Stimulated activated CD8-positive, alpha-beta memory T cell treated with anti-CD3 and anti-CD28 coated beads, Interleukin-15, amount 100 ng/mL, for 1 hour (primary cell): ENCODE data around the gene UBR7.

Experiments
- DNase-seq: peaks from one replicate; pipeline ENCODE4 v3.0.0-alpha.2; 2020; ENCODE audit warnings: low read depth

UBR7 gene

GRCh38 chr14:93249128-93249831 lies 42.2 kb downstream of the UBR7 start:
- no peak for DNase-seq

GRCh38 chr14:93262446-93262845 lies 55.4 kb downstream of the UBR7 start:
- DNase-seq: no peak

DNA sequence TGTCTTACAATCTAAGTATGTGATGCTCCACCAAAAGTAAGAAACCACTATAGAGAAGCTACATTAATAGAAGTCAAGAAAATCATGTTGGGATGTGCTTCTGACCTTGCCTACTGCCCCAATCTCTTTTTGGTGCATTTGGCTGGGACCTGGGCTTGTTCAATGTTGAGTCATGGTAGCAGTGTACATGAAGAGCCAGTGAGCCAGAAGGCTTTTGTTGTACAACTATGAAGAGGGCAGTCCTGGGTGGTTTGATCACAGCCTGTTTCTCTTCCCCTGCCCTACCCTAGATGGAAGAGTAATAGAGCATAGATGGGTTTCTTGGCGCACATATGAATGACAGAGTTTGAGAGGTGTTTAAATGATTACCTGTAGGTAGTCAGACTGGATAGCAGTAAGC lies 56.4 kb downstream of the UBR7 start:
- DNase-seq: no peak

DNA sequence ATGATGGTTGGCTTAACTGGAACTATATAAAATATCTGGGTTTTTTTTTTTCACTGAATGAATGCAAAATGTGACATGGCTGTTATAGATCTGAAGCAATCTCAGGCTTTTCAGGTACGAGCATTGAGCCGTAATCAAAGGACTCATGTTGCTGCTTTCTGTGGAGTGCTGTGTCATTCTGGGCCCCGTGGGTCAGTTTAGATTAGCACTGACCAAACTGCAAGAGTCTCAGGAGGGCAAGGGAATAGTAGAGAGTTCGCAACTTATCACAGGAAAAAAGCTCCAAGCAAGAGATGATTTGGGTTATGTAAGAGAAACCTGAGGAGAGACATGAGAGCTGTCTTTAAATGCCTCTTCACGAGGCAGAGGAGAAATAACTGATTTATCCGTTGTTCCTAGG lies 59.1 kb downstream of the UBR7 start:
- no peak for DNase-seq

DNA sequence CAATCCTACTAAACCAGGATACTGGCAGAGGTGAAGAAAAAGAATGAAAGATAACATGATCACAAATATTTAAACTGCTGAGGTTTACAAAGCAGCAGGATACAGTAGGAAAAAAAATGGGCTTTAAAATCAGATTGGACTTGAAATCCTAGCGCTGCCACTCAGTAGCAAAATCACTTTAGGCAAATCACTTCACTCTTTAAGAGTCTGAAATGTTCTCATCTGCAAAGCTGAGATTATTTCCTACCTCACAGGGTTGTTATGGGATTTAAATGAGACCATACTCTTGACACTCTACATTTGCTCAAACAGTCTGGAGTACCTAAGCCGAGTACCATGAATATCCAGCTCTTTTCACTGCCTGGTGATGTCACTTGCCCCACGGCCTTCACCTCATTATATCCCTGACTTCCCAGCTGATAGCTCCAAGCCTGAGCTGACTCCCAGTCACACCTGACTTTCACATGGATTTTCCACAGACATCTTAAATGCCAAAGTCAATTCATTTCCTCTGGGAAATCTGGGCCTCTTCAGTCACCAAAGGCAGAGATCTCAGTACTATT lies 60.2 kb downstream of the UBR7 start:
- DNase-seq: no peak

DNA sequence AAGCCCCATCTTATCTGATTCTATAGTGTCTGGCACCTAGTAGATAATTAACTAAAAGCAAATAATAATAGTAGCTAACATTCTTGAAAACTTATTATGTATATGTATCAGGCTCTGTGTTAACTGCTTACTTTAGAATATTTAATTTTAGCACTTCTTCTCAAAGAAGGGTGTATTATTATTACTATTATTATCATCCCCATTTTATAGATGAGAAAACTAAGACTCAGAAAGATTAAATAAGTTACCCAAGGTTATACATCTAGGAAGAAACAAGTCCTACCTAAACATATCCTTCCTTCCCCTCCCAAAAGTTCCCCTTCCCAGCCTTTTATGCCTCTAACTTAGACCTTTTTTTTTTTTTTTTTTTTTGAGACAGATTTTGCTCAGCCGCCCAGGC lies 61.4 kb downstream of the UBR7 start:
- DNase-seq: no peak

- no peak for DNase-seq
Measured at GRCh38 chr14:93269341-93270068, 62.4 kb downstream of the UBR7 start.

GRCh38 chr14:93271111-93271510 lies 64.1 kb downstream of the UBR7 start:
- no peak for DNase-seq

GRCh38 chr14:93274055-93274806 lies 67.2 kb downstream of the UBR7 start:
- DNase-seq: no peak

- no peak for DNase-seq
Measured at GRCh38 chr14:93276031-93276716, 69.1 kb downstream of the UBR7 start.
